Cardiac fibroblast (primary cell): Measurements from ENCODE around the gene IGSF23.

ENCODE experiments used
- DNase-seq, 2 donors: peaks; one replicate each; pipeline versions ENCODE4 v3.0.0 to v3.0.0-alpha.2; 2010; ENCODE audit warnings: low read depth in 2 of 2
- H3K4me3 ChIP-seq, 2 donors: replicated peaks in 1 of 2; 1 replicate in 1 of 2; 2 replicates in 1 of 2; pipeline ENCODE4 v1.5.1; 2011; ENCODE audit warnings: low read depth in 2 of 2, low read length in 2 of 2, mild to moderate bottlenecking in 2 of 2, moderate library complexity in 1 of 2
- TF ChIP-seq, protein P1 (sequence below): IDR thresholded peaks from one replicate; pipeline ENCODE4 v1.5.1; 2011; ENCODE audit warnings: low read depth, mild to moderate bottlenecking, low read length, inconsistent platforms

The IGSF23 gene

GRCh38 chr19:44673510-44673909, 60.1 kb downstream of the IGSF23 start:
- H3K4me3 ChIP-seq = no peak overlapping the region
- DNase-seq = no peak
- TF ChIP-seq, protein P1, sequence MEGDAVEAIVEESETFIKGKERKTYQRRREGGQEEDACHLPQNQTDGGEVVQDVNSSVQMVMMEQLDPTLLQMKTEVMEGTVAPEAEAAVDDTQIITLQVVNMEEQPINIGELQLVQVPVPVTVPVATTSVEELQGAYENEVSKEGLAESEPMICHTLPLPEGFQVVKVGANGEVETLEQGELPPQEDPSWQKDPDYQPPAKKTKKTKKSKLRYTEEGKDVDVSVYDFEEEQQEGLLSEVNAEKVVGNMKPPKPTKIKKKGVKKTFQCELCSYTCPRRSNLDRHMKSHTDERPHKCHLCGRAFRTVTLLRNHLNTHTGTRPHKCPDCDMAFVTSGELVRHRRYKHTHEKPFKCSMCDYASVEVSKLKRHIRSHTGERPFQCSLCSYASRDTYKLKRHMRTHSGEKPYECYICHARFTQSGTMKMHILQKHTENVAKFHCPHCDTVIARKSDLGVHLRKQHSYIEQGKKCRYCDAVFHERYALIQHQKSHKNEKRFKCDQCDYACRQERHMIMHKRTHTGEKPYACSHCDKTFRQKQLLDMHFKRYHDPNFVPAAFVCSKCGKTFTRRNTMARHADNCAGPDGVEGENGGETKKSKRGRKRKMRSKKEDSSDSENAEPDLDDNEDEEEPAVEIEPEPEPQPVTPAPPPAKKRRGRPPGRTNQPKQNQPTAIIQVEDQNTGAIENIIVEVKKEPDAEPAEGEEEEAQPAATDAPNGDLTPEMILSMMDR = no peak

GRCh38 chr19:44675521-44675920, 62.2 kb downstream of the IGSF23 start:
- DNase-seq = no peak
- TF ChIP-seq, protein P1 = no peak
- no peak overlapping the region for H3K4me3 ChIP-seq

- peak; percentile 55 to 83 for DNase-seq
- TF ChIP-seq, protein P1 = no peak
- no peak overlapping the region for H3K4me3 ChIP-seq
These were observed 63.9 kb downstream of the IGSF23 start for GRCh38 chr19:44677019-44677811.

DNA sequence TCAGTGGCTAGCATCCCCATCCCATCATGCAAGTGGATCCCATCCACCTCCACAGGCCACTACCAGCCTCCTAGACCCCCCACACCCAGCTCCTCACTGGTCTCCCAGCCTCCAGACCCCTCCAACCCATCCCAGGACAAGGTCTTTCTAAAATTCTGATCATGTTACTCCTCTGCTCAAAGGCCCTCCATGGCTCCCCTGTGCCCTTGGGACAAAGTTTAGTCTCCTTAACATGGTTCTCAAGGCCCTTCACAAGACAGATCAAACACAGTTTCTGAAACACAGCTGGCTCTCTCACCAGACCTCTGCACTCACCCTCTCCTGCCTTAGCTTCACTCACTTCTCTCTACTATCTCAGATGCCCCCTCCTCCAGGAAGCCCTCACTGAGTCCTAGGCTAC, 67.2 kb downstream of the IGSF23 start:
- H3K4me3 ChIP-seq = no peak overlapping the region
- DNase-seq = no peak
- TF ChIP-seq, protein P1 = no peak

- no peak for DNase-seq
- TF ChIP-seq, protein P1 = no peak
- H3K4me3 ChIP-seq = no peak overlapping the region
These were observed 68.8 kb downstream of the IGSF23 start for GRCh38 chr19:44681992-44682790.

GRCh38 chr19:44682807-44683206, 69.4 kb downstream of the IGSF23 start:
- H3K4me3 ChIP-seq = no peak overlapping the region
- no peak for DNase-seq
- TF ChIP-seq, protein P1 = no peak
